Effector memory CD8-positive, alpha-beta T cell (primary cell): ENCODE data around the gene LENG8.

Source experiments
- ATAC-seq: fragments of 150-1000 bp; cut with Tn5 transposase; replicated peaks from 2 replicates; pipeline ENCODE4 v1.10.0; 2021; ENCODE audit warnings: mild to moderate bottlenecking, moderate library complexity
- DNase-seq, 3 experiments: peaks; one replicate each; pipeline ENCODE4 v3.0.0; 2021
- H3K27ac Mint-ChIP-seq, 2 donors: one replicate each; pipeline ENCODE4 v1.8.0; 2022; ENCODE audit warnings: mild to moderate bottlenecking in 2 of 2, mixed read lengths in 2 of 2, moderate library complexity in 2 of 2
- H3K27me3 Mint-ChIP-seq, 2 donors: one replicate each; pipeline ENCODE4 v1.8.0; 2022; ENCODE audit warnings: mixed read lengths in 2 of 2
- H3K36me3 Mint-ChIP-seq: one replicate; pipeline ENCODE4 v1.8.0; 2022; ENCODE audit warnings: mild to moderate bottlenecking, moderate library complexity, mixed read lengths; ENCODE audit not compliant: insufficient read depth
- H3K4me1 Mint-ChIP-seq, 2 donors: one replicate each; pipeline ENCODE4 v1.8.0; 2022; ENCODE audit warnings: low read depth in 2 of 2, mixed read lengths in 2 of 2
- H3K4me3 Mint-ChIP-seq, 2 donors: one replicate each; pipeline ENCODE4 v1.8.0; 2022; ENCODE audit warnings: mild to moderate bottlenecking in 2 of 2, mixed read lengths in 2 of 2, moderate library complexity in 2 of 2
- H3K9me3 Mint-ChIP-seq, 2 donors: one replicate each; pipeline ENCODE4 v1.8.0; 2022; ENCODE audit warnings: mixed read lengths in 2 of 2

LENG8 gene

GRCh38 chr19:54428323-54429175 is 20.4 kb upstream of the LENG8 start:
- Mint-ChIP-seq H3K4me1 (peaks cover 5 to 10% of the 10 kb centered on the region in 2 donors), H3K9me3 (no peaks in the 10 kb centered on the region), H3K4me3 (no peak overlapping the region), H3K27ac (no peak overlapping the region), H3K27me3 (peaks cover 37 to 62% of the 10 kb centered on the region in 2 donors), H3K36me3 (peaks cover 2% of the 10 kb centered on the region)
- ATAC-seq, result no peak
- DNase-seq, result no peak

DNA sequence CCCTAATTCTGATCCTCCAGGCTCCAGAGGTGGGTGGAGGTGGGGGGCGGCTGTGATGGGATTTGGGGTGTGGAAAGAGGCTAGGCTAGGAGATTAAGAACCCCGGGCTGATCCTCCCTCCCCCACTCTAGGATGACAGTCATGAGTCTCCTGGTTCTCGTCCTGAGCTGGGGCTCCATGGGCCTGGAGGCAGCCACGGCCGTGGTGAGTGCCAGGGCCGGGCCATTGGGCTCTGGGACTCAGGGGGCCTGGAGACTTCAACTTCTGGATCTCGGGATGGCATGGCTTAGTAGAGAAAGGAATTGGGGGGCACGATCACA is 19.9 kb upstream of the LENG8 start:
- Mint-ChIP-seq H3K9me3 (no peaks in the 10 kb centered on the region), H3K4me3 (peak overlapping the region in 1 of 2 donors; percentile 6), H3K27ac (peak overlapping the region in 1 of 2 donors; percentile 49), H3K36me3 (peaks cover 2% of the 10 kb centered on the region), H3K27me3 (peaks cover 31 to 56% of the 10 kb centered on the region in 2 donors), H3K4me1 (peaks cover 7 to 13% of the 10 kb centered on the region in 2 donors)
- DNase-seq, result no peak
- no peak for ATAC-seq

DNA sequence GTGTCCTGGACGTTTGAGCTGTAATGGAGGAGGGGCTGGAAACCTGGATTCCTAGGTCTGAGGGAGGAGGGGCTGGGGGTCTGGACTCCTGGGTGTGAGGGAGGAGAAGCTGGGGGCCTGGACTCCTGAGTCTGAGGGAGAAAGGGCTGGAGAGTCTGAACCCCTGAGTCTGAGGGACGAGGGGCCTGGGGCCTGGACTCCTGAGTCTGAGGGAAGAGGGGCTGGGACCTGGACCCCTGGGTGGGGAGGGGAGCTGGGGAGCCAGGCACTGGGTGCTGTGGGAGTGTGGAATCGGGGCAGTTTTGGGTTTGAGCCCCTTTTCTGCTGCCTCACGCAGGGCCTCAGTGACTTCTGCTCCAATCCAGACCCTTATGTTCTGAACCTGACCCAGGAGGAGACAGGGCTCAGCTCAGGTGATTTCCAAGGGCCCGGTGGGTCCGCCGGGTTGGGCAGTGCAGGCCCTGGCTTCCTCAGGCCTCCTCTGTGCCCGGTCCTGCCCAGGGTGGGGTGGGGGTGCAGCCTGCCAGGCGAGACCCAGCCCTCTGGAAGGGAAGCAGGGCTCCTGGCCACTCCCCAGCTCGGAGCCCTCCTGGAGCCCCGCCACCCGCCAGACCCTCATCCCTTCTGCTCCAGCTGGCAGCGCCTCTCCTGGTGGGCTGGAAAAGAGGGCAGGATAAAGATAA is 19.3 kb upstream of the LENG8 start:
- no peak for ATAC-seq
- H3K4me3 Mint-ChIP-seq, result peak overlapping the region in 1 of 2 donors; percentile 13
- DNase-seq, result no peak
- H3K36me3 Mint-ChIP-seq, result peaks cover 2% of the 10 kb centered on the region
- no peaks in the 10 kb centered on the region for H3K9me3 Mint-ChIP-seq
- H3K27me3 Mint-ChIP-seq, result peaks cover 25 to 50% of the 10 kb centered on the region in 2 donors
- peak overlapping the region in 1 of 2 donors; percentile 57 for H3K27ac Mint-ChIP-seq
- peaks cover 12 to 15% of the 10 kb centered on the region in 2 donors for H3K4me1 Mint-ChIP-seq

GRCh38 chr19:54430306-54431254 is 18.4 kb upstream of the LENG8 start:
- peak overlapping the region in 1 of 2 donors; percentile 57 for H3K27ac Mint-ChIP-seq
- no peaks in the 10 kb centered on the region for H3K9me3 Mint-ChIP-seq
- peaks cover 17 to 20% of the 10 kb centered on the region in 2 donors for H3K4me1 Mint-ChIP-seq
- DNase-seq (no peak), ATAC-seq (peak; percentile 82)
- peak overlapping the region; percentile 9 to 65 for H3K4me3 Mint-ChIP-seq
- peaks cover 2% of the 10 kb centered on the region for H3K36me3 Mint-ChIP-seq
- H3K27me3 Mint-ChIP-seq, result peaks cover 18 to 41% of the 10 kb centered on the region in 2 donors

DNA sequence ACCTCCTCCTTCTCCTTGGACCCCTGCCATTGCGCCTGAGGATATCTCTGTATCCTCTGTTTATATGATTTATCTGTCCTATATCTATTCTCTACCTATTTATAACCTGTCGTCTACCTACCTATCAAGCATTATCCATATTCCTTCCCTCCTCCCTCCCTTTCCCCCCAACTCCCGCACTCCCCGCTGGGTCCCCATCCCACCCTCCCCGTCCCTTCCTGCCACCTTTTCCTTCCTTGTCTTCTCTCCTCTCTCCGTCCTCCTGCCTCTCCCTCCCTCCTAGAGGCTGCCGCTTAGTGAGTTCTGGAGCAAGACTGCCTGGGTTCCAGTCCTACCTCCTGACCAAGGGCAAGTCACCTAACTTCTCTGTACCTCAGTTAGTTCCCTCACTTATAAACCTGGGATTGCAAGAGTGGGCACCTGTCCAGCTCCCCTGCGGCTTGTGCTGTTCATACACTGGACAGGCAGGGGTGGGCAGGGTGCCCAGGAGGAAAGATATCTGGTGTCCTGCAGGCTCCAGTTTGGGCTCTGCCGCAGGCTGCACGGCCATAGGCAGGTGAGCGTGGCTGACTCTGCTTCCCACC is 17.7 kb upstream of the LENG8 start:
- H3K4me3 Mint-ChIP-seq, result peak overlapping the region; percentile 9 to 65

DNA sequence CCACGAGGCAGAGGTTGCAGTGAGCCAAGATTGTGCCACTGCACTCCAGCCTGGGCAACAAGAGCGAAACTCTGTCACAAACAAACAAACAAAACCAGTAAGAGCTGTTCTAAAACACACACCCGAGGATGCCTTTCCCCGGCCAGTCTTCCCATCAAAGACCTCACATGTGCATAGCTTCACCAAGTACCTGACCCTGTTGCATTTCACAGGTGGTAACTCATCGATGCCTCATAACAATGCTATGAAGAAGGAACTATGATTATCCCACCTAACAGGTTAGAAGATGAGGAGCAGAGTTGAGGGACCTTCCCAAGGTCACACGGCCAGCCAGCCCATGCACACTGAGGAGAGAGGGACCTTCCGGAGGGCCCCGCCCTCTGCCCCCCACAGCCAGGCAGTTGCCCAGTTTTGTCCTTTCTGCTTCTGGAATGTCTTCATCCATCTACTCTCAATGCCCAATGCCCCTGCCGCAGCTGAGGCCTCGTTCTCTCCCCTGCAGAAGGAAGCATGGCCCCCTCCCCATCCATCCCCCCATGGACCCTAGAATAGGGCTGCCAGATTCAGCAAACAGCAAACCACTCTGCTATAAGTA is 16.8 kb upstream of the LENG8 start:
- DNase-seq (no peak), ATAC-seq (no peak)
- H3K9me3 Mint-ChIP-seq, result no peaks in the 10 kb centered on the region
- no peak overlapping the region for H3K27ac Mint-ChIP-seq
- H3K36me3 Mint-ChIP-seq, result peaks cover 2% of the 10 kb centered on the region
- no peak overlapping the region for H3K4me3 Mint-ChIP-seq
- peaks cover 17 to 24% of the 10 kb centered on the region in 2 donors for H3K4me1 Mint-ChIP-seq
- peaks cover 7 to 27% of the 10 kb centered on the region in 2 donors for H3K27me3 Mint-ChIP-seq

More for the DNA sequence above, 17.7 kb upstream of the LENG8 start:
- DNase-seq (no peak), ATAC-seq (no peak)
- H3K4me1 Mint-ChIP-seq, result peaks cover 17 to 20% of the 10 kb centered on the region in 2 donors
- H3K36me3 Mint-ChIP-seq, result peaks cover 2% of the 10 kb centered on the region
- no peaks in the 10 kb centered on the region for H3K9me3 Mint-ChIP-seq
- H3K27ac Mint-ChIP-seq, result no peak overlapping the region
- peaks cover 10 to 34% of the 10 kb centered on the region in 2 donors for H3K27me3 Mint-ChIP-seq

DNA sequence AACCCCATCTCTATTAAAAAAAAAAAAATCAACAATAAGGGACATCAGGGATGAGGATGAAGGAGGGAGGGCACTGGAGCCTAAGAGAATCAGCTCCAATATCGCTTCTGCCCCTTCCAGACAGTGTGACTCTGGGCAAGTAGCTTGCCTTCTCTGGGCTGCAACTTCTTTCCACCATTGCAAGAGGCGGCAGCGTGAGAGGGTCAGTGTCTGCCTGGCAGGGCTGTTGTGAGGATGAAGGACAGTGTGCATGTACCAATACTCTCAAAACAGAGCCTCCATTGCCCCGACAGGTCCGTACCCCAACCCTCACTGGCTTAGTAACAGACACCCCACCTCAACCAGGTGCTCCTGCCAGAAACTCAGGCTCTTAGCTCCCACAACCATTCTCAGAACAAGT is 15.3 kb upstream of the LENG8 start:
- Mint-ChIP-seq H3K4me3 (no peak overlapping the region), H3K36me3 (peaks cover 2% of the 10 kb centered on the region), H3K27ac (no peak overlapping the region), H3K9me3 (no peaks in the 10 kb centered on the region), H3K27me3 (peaks cover 7 to 14% of the 10 kb centered on the region in 2 donors), H3K4me1 (peaks cover 19 to 24% of the 10 kb centered on the region in 2 donors)
- ATAC-seq, result no peak
- no peak for DNase-seq

- H3K27me3 Mint-ChIP-seq, result peaks cover 3 to 8% of the 10 kb centered on the region in 2 donors
- peaks cover 2% of the 10 kb centered on the region for H3K36me3 Mint-ChIP-seq
- peaks cover 18 to 21% of the 10 kb centered on the region in 2 donors for H3K4me1 Mint-ChIP-seq
- peak overlapping the region in 1 of 2 donors; percentile 43 for H3K4me3 Mint-ChIP-seq
- no peak for ATAC-seq
- no peak for DNase-seq
- no peaks in the 10 kb centered on the region for H3K9me3 Mint-ChIP-seq
- peak overlapping the region in 1 of 2 donors; percentile 85 for H3K27ac Mint-ChIP-seq
Measured at GRCh38 chr19:54434112-54434872, 14.7 kb upstream of the LENG8 start.

DNA sequence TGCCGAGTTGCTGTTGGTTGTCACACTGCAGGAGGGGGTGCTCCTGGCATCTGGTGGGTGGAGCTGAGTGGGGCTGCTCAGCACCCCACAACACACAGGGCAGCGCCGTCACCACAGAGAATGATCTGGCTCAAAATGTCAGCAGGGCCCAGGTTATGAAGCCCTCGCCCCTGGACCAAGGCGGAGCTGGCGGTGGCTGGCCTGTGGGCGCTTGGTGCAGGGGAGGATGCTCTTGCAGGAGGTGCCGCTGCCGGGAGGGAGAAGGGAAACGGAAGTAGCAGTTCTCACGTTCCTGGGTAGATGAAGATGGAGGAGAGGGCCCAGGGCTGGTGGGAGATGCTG is 14.2 kb upstream of the LENG8 start:
- peak; percentile 26 for ATAC-seq
- Mint-ChIP-seq H3K4me1 (peaks cover 19% of the 10 kb centered on the region in 2 donors), H3K4me3 (peak overlapping the region; percentile 26 to 43), H3K27ac (peak overlapping the region in 1 of 2 donors; percentile 85), H3K27me3 (peaks cover 0 to 3% of the 10 kb centered on the region in 2 donors), H3K9me3 (no peaks in the 10 kb centered on the region), H3K36me3 (peaks cover 5% of the 10 kb centered on the region)
- DNase-seq, result no peak

DNA sequence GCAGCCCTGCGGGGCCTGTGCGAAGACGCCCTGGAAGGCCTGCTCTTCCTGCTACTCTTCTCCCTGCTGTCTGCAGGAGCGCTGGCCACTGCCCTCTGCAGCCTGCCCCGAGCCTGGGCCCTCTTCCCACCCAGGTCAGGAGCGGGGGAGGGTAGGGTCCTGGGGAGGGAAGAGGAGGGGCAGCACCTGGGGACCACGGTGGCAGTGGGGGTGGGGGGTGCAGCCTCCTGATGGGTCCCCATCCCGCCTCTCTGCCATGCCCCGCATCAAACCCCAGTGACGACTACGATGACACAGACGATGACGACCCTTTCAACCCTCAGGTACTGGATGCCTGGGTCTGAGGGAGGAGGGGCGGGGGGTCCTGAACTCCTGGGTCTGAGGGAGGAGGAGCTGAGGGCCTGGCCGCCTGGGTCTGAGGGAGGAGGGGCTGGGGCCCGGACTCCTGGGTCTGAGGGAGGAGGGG is 13.4 kb upstream of the LENG8 start:
- DNase-seq (no peak), ATAC-seq (no peak)
- Mint-ChIP-seq H3K27me3 (no peaks in the 10 kb centered on the region), H3K27ac (no peak overlapping the region), H3K4me1 (peaks cover 19% of the 10 kb centered on the region in 2 donors), H3K9me3 (no peaks in the 10 kb centered on the region), H3K4me3 (no peak overlapping the region), H3K36me3 (peaks cover 5% of the 10 kb centered on the region)

GRCh38 chr19:54436031-54436523 is 12.9 kb upstream of the LENG8 start:
- H3K27ac Mint-ChIP-seq, result peak overlapping the region in 1 of 2 donors; percentile 47
- DNase-seq (no peak), ATAC-seq (no peak)
- H3K36me3 Mint-ChIP-seq, result peaks cover 7% of the 10 kb centered on the region
- no peak overlapping the region for H3K4me3 Mint-ChIP-seq
- H3K9me3 Mint-ChIP-seq, result no peaks in the 10 kb centered on the region
- H3K27me3 Mint-ChIP-seq, result no peaks in the 10 kb centered on the region
- H3K4me1 Mint-ChIP-seq, result peaks cover 17 to 19% of the 10 kb centered on the region in 2 donors
